ENCODE data around the gene CXCL11. TPM values are rescaled to one million over a fixed set of nuclear protein-coding genes. Genes with fewer than 3 reads are reported as not detected.

Gene CXCL11
- total RNA-seq, 1 donor from 2014 or later: not detected

- no peaks in the 10 kb centered on the region for H3K36me3 Mint-ChIP-seq (ENCODE audit: unreplicated experiment)
- no peaks in the 10 kb centered on the region for H3K4me1 Mint-ChIP-seq (ENCODE audit: low read depth, unreplicated experiment)
- H3K4me3 Mint-ChIP-seq (ENCODE audit: unreplicated experiment): no peak overlapping the region
- H3K9me3 Mint-ChIP-seq (ENCODE audit: unreplicated experiment): no peaks in the 10 kb centered on the region
- H3K27ac Mint-ChIP-seq (ENCODE audit: unreplicated experiment): no peak overlapping the region
- TF ChIP-seq CTCF (IDR thresholded peaks at IDR 0.05; ENCODE audit: partially characterized antibody, unreplicated experiment): no peak
- DNase-seq: no peak
- peaks cover 3% of the 10 kb centered on the region for H3K27me3 Mint-ChIP-seq (ENCODE audit: unreplicated experiment)
These were observed 22.3 kb downstream of the CXCL11 start for GRCh38 chr4:76013540-76013939.

GRCh38 chr4:76012388-76012801 is 23.5 kb downstream of the CXCL11 start:
- H3K36me3 Mint-ChIP-seq (ENCODE audit: unreplicated experiment): no peaks in the 10 kb centered on the region
- H3K4me3 Mint-ChIP-seq (ENCODE audit: unreplicated experiment): no peak overlapping the region
- DNase-seq: no peak
- H3K4me1 Mint-ChIP-seq (ENCODE audit: low read depth, unreplicated experiment): no peaks in the 10 kb centered on the region
- H3K9me3 Mint-ChIP-seq (ENCODE audit: unreplicated experiment): no peaks in the 10 kb centered on the region
- TF ChIP-seq CTCF (IDR thresholded peaks at IDR 0.05; ENCODE audit: partially characterized antibody, unreplicated experiment): no peak
- peaks cover 3% of the 10 kb centered on the region for H3K27me3 Mint-ChIP-seq (ENCODE audit: unreplicated experiment)
- no peak overlapping the region for H3K27ac Mint-ChIP-seq (ENCODE audit: unreplicated experiment)

- no peak overlapping the region for H3K4me3 Mint-ChIP-seq (ENCODE audit: unreplicated experiment)
- H3K36me3 Mint-ChIP-seq (ENCODE audit: unreplicated experiment): no peaks in the 10 kb centered on the region
- no peak for TF ChIP-seq CTCF (IDR thresholded peaks at IDR 0.05; ENCODE audit: partially characterized antibody, unreplicated experiment)
- DNase-seq: no peak
- H3K27ac Mint-ChIP-seq (ENCODE audit: unreplicated experiment): no peak overlapping the region
- H3K9me3 Mint-ChIP-seq (ENCODE audit: unreplicated experiment): no peaks in the 10 kb centered on the region
- peaks cover 3% of the 10 kb centered on the region for H3K27me3 Mint-ChIP-seq (ENCODE audit: unreplicated experiment)
- H3K4me1 Mint-ChIP-seq (ENCODE audit: low read depth, unreplicated experiment): no peaks in the 10 kb centered on the region
These were observed 24.0 kb downstream of the CXCL11 start for GRCh38 chr4:76011700-76012387.

GRCh38 chr4:76011018-76011670 is 24.7 kb downstream of the CXCL11 start:
- H3K4me3 Mint-ChIP-seq (ENCODE audit: unreplicated experiment): no peak overlapping the region
- no peaks in the 10 kb centered on the region for H3K9me3 Mint-ChIP-seq (ENCODE audit: unreplicated experiment)
- peaks cover 3% of the 10 kb centered on the region for H3K27me3 Mint-ChIP-seq (ENCODE audit: unreplicated experiment)
- no peak for DNase-seq
- H3K27ac Mint-ChIP-seq (ENCODE audit: unreplicated experiment): no peak overlapping the region
- H3K36me3 Mint-ChIP-seq (ENCODE audit: unreplicated experiment): no peaks in the 10 kb centered on the region
- no peak for TF ChIP-seq CTCF (IDR thresholded peaks at IDR 0.05; ENCODE audit: partially characterized antibody, unreplicated experiment)
- no peaks in the 10 kb centered on the region for H3K4me1 Mint-ChIP-seq (ENCODE audit: low read depth, unreplicated experiment)

- Mint-ChIP-seq H3K4me1 (ENCODE audit: low read depth, unreplicated experiment) (no peaks in the 10 kb centered on the region), H3K27me3 (ENCODE audit: unreplicated experiment) (peaks cover 3% of the 10 kb centered on the region), H3K9me3 (ENCODE audit: unreplicated experiment) (no peaks in the 10 kb centered on the region), H3K36me3 (ENCODE audit: unreplicated experiment) (no peaks in the 10 kb centered on the region), H3K27ac (ENCODE audit: unreplicated experiment) (no peak overlapping the region), H3K4me3 (ENCODE audit: unreplicated experiment) (no peak overlapping the region)
- no peak for TF ChIP-seq CTCF (IDR thresholded peaks at IDR 0.05; ENCODE audit: partially characterized antibody, unreplicated experiment)
- no peak for DNase-seq
These were observed 25.3 kb downstream of the CXCL11 start for GRCh38 chr4:76010576-76010975.

Data from glutamatergic neuron (in vitro differentiated cells).